Urinary bladder (tissue), 4 donors: ENCODE results near the gene PTPN6. TPM values are rescaled to one million over a fixed set of nuclear protein-coding genes. Genes with fewer than 3 reads are reported as not detected.

Experiments
- DNase-seq: peaks from one replicate; pipeline ENCODE4 v3.0.0-alpha.2; 2015; ENCODE audit errors: extremely low spot score
- H3K27ac ChIP-seq: one replicate; pipeline ENCODE4 v1.5.1; 2013; ENCODE audit warnings: low read depth, mild to moderate bottlenecking, moderate library complexity
- H3K36me3 ChIP-seq: one replicate; pipeline ENCODE4 v1.6.1; 2013; ENCODE audit warnings: mild to moderate bottlenecking, moderate library complexity; ENCODE audit not compliant: insufficient read depth
- H3K4me1 ChIP-seq: one replicate; pipeline ENCODE4 v1.6.1; 2013; ENCODE audit warnings: mild to moderate bottlenecking, moderate library complexity; ENCODE audit not compliant: insufficient read depth
- H3K4me3 ChIP-seq: one replicate; pipeline ENCODE4 v1.5.1; 2013; ENCODE audit warnings: low read depth, low read length
- WGBS: extraction: QIAGEN DNeasy Blood & Tissue Kit; methylation state at CpG from one replicate; pipeline ENCODE4 v1.1.7; 2013; 5-methylcytosine and 5-hydroxymethylcytosine counted together
- polyA plus RNA-seq: library from polyadenylated mRNA; stranded (reverse); fragments of 200-250 nt; gene quantifications from one replicate; pipeline ENCODE4 v1.2.3, GENCODE V29; 2013
- total RNA-seq: library from RNA; depleted of rRNA; stranded (reverse); fragments of >200 nt; gene quantifications from one replicate; pipeline ENCODE4 v1.2.3, GENCODE V29; 2014
- donor health status: healthy with polysubstance abuse.
- donor health status: healthy.

Gene PTPN6
- total and polyA plus RNA-seq, 2 donors: 6.1 to 17.2 TPM

DNA sequence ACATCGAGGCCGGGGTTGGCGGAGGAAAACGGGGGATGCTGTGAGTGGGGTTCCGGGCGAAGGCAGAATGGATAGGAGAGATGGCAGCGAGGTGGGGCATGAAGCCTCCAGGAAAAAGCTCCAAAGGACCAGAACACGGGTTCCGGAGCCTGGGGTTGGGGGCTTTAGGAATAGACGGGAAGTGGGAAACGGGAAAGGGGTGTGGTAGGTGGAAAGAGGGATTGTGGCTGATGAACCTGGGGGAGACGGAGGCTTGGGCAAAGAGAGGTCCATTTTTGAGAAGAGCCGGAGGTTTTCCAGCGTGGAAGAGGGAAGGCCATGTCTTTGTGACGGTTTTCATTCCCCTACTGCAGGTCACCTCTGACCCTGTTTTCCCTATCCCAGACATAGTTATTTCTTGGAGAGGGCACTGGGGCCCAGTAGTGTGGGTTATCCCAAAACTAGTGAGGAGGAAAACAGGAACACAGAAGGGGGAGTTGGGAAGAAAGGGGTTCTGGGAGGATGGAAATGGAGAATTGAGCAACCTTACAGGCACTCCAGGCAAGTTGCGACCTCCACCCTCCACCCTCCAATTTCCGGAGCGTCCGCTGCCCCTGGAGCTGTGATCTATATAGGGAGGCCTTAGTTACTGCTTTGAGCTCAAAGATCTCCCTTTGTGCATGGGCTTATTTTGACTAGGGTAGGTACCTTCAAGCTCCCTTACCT lies 22.3 kb upstream of the PTPN6 start:
- Histone ChIP-seq H3K4me3 (peak overlapping the region; percentile 98), H3K27ac (peak overlapping the region; percentile 82), H3K36me3 (no peaks in the 10 kb centered on the region), H3K4me1 (no peaks in the 10 kb centered on the region)
- DNase-seq: no peak
- WGBS: 5% methylated on average over 19 of the region's 19 CpGs

DNA sequence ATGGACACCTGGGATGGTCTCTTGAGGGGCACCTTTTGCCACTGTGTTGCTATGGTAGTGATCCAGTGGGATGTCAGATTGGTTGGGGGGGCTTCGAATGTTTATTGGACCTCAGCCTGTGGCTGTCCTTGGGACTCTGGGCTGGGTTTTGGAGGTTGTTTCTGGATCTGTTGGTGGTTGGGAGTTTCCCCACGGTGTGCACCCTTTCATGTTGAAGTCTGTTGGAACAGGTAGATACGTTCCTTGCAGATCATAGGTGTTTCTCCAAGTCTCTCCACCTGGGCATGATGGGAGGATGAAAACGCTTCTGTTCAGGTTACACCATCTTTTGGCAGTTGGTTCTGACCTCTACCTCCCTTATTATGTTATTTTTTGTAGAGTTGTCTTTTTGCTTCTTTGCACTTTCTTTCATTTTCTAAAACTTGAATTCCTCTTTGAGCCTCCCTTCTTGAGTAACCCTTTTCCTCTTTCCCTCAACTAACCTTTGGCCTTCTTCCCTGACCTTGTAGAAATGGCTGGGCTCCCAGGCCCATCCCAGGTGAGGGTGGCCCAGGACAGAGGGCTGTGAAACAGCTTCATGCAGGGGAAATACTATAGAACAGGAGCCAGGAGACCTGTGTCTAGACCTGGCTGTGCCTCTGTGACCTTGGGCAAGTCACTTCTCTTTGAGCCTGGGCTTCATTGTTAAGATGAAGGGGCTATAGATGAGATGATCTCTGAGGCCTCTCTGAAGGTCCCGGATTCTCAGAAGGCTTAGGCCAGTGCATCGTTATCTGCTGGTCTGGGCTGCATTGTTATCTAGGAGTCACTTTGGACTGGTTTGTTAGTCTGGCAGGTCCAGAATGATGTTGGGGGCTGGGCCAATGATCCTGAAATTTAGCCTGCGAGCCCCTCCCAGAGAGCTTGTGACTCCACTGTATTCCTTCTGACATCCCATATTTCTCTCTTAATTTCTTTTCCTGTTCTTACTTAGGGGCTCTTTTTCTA lies 21.4 kb upstream of the PTPN6 start:
- peaks cover 2% of the 10 kb centered on the region for H3K36me3 ChIP-seq
- H3K4me1 ChIP-seq: no peaks in the 10 kb centered on the region
- DNase-seq: no peak
- H3K27ac ChIP-seq: no peak overlapping the region
- 37% methylated on average over 7 of the region's 7 CpGs for WGBS
- H3K4me3 ChIP-seq: peak overlapping the region; percentile 98

- Histone ChIP-seq H3K4me3 (no peak overlapping the region), H3K27ac (no peak overlapping the region), H3K4me1 (no peaks in the 10 kb centered on the region), H3K36me3 (peaks cover 5% of the 10 kb centered on the region)
- DNase-seq: no peak
- 44% methylated on average over 1 of the region's 1 CpG for WGBS
Measured at GRCh38 chr12:6932766-6933165, 18.4 kb upstream of the PTPN6 start.

GRCh38 chr12:6934110-6934509 lies 17.0 kb upstream of the PTPN6 start:
- Histone ChIP-seq H3K36me3 (peaks cover 5% of the 10 kb centered on the region), H3K4me3 (no peak overlapping the region), H3K4me1 (no peaks in the 10 kb centered on the region), H3K27ac (peak overlapping the region; percentile 15)
- WGBS: 40% methylated on average over 8 of the region's 8 CpGs
- no peak for DNase-seq

GRCh38 chr12:6935371-6936193 lies 15.6 kb upstream of the PTPN6 start:
- 58% methylated on average over 14 of the region's 14 CpGs for WGBS
- Histone ChIP-seq H3K4me3 (no peak overlapping the region), H3K27ac (no peak overlapping the region), H3K36me3 (peaks cover 5% of the 10 kb centered on the region), H3K4me1 (no peaks in the 10 kb centered on the region)
- no peak for DNase-seq

- 87% methylated on average over 3 of the region's 3 CpGs for WGBS
- Histone ChIP-seq H3K4me1 (no peaks in the 10 kb centered on the region), H3K27ac (no peak overlapping the region), H3K4me3 (no peak overlapping the region), H3K36me3 (peaks cover 5% of the 10 kb centered on the region)
- DNase-seq: no peak
Measured at GRCh38 chr12:6936194-6936635, 14.9 kb upstream of the PTPN6 start.

DNA sequence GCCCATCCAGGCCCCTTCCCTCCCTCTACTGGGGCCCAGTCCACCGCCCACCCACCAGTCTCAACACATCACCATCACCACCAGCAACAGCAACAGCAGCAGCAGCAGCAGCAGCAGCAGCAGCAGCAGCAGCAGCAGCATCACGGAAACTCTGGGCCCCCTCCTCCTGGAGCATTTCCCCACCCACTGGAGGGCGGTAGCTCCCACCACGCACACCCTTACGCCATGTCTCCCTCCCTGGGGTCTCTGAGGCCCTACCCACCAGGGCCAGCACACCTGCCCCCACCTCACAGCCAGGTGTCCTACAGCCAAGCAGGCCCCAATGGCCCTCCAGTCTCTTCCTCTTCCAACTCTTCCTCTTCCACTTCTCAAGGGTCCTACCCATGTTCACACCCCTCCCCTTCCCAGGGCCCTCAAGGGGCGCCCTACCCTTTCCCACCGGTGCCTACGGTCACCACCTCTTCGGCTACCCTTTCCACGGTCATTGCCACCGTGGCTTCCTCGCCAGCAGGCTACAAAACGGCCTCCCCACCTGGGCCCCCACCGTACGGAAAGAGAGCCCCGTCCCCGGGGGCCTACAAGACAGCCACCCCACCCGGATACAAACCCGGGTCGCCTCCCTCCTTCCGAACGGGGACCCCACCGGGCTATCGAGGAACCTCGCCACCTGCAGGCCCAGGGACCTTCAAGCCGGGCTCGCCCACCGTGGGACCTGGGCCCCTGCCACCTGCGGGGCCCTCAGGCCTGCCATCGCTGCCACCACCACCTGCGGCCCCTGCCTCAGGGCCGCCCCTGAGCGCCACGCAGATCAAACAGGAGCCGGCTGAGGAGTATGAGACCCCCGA lies 14.3 kb upstream of the PTPN6 start:
- H3K27ac ChIP-seq: peak overlapping the region; percentile 79
- DNase-seq: no peak
- H3K36me3 ChIP-seq: peaks cover 5% of the 10 kb centered on the region
- 23% methylated on average over 36 of the region's 36 CpGs for WGBS
- peak overlapping the region; percentile 50 for H3K4me3 ChIP-seq
- H3K4me1 ChIP-seq: no peaks in the 10 kb centered on the region

GRCh38 chr12:6937481-6938352 lies 13.4 kb upstream of the PTPN6 start:
- H3K36me3 ChIP-seq: peaks cover 5% of the 10 kb centered on the region
- no peaks in the 10 kb centered on the region for H3K4me1 ChIP-seq
- peak overlapping the region; percentile 79 for H3K27ac ChIP-seq
- under 1% methylated on average over 80 of the region's 80 CpGs for WGBS
- H3K4me3 ChIP-seq: peak overlapping the region; percentile 50
- peak; percentile 89 for DNase-seq

DNA sequence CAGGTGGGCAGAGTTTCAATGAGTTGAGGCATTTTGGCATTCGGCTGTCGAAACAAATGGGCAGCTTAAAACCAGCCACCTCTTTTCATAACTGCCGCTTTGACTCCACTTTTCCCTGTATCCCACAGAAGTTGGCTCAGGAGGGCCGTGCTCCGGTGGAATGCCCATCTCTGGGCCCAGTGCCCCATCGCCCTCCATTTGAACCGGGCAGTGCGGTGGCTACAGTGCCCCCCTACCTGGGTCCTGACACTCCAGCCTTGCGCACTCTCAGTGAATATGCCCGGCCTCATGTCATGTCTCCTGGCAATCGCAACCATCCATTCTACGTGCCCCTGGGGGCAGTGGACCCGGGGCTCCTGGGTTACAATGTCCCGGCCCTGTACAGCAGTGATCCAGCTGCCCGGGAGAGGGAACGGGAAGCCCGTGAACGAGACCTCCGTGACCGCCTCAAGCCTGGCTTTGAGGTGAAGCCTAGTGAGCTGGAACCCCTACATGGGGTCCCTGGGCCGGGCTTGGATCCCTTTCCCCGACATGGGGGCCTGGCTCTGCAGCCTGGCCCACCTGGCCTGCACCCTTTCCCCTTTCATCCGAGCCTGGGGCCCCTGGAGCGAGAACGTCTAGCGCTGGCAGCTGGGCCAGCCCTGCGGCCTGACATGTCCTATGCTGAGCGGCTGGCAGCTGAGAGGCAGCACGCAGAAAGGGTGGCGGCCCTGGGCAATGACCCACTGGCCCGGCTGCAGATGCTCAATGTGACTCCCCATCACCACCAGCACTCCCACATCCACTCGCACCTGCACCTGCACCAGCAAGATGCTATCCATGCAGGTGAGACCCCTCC lies 12.6 kb upstream of the PTPN6 start:
- Histone ChIP-seq H3K4me3 (no peak overlapping the region), H3K27ac (no peak overlapping the region), H3K36me3 (peaks cover 5% of the 10 kb centered on the region), H3K4me1 (no peaks in the 10 kb centered on the region)
- 82% methylated on average over 32 of the region's 32 CpGs for WGBS
- DNase-seq: no peak

DNA sequence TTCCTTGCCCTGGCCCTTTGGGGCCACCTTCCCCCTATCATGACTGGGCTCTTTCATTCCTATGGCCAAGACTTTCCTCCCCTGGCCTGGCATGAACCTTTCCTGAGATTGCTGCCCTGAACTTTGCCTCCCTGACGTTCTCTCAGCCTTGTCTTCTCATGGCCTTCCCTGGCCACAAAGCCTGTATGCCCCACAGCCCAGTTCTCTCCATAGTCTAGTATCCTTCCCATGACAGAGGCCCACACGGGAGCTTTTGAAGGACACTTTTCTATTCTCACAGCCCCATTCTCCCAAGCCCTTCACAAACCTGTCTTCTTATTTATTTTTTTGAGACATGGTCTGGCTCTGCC lies 12.0 kb upstream of the PTPN6 start:
- H3K4me3 ChIP-seq: no peak overlapping the region
- 77% methylated on average over 2 of the region's 2 CpGs for WGBS
- peaks cover 5% of the 10 kb centered on the region for H3K36me3 ChIP-seq
- no peak for DNase-seq
- no peak overlapping the region for H3K27ac ChIP-seq
- H3K4me1 ChIP-seq: no peaks in the 10 kb centered on the region

DNA sequence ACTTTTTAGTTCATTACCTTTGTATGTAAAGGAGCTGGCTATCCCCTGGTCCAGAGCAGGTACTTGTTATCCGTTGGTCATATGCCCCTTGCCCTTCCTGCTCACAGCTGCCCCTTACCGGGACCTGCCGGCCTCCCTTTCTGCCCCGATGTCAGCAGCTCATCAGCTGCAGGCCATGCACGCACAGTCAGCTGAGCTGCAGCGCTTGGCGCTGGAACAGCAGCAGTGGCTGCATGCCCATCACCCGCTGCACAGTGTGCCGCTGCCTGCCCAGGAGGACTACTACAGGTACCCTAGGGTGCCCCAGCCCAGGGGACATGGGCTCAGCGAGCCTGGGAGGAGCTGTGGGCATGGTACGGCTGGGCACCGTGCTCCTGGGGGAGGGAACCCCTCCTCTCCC lies 9.9 kb upstream of the PTPN6 start:
- 87% methylated on average over 12 of the region's 12 CpGs for WGBS
- Histone ChIP-seq H3K4me1 (no peaks in the 10 kb centered on the region), H3K36me3 (no peaks in the 10 kb centered on the region), H3K27ac (no peak overlapping the region), H3K4me3 (no peak overlapping the region)
- DNase-seq: no peak
